ENCODE results near the gene UQCC3.

GRCh38 chr11:62678433-62678769 is 6.9 kb downstream of the UQCC3 start:
- TF ChIP-seq, protein P1, sequence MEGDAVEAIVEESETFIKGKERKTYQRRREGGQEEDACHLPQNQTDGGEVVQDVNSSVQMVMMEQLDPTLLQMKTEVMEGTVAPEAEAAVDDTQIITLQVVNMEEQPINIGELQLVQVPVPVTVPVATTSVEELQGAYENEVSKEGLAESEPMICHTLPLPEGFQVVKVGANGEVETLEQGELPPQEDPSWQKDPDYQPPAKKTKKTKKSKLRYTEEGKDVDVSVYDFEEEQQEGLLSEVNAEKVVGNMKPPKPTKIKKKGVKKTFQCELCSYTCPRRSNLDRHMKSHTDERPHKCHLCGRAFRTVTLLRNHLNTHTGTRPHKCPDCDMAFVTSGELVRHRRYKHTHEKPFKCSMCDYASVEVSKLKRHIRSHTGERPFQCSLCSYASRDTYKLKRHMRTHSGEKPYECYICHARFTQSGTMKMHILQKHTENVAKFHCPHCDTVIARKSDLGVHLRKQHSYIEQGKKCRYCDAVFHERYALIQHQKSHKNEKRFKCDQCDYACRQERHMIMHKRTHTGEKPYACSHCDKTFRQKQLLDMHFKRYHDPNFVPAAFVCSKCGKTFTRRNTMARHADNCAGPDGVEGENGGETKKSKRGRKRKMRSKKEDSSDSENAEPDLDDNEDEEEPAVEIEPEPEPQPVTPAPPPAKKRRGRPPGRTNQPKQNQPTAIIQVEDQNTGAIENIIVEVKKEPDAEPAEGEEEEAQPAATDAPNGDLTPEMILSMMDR (conservative IDR thresholded peaks at IDR 0.05; ENCODE audit: low read depth, low read length) = no peak
- TF ChIP-seq POLR2A (IDR thresholded peaks at IDR 0.05; ENCODE audit: low read depth, low read length) = no peak
- no peak for TF ChIP-seq CEBPB (IDR thresholded peaks at IDR 0.05; ENCODE audit: low read depth, low read length)
- no peak for TF ChIP-seq MAFK (IDR thresholded peaks at IDR 0.05; ENCODE audit: low read depth, low read length)
- TF ChIP-seq RAD21 (IDR thresholded peaks at IDR 0.05; ENCODE audit: low read length) = no peak

Data from IMR-90 (cell line).